ENCODE measurements around the gene BPIFB4. TPM values are rescaled to one million over a fixed set of nuclear protein-coding genes. Genes with fewer than 3 reads are reported as not detected.

The BPIFB4 gene
- total and polyA plus RNA-seq, 2 of the 4 experiments (the other 2 are of a cell fraction), result not detected

GRCh38 chr20:33030569-33030968 is 48.9 kb upstream of the BPIFB4 start:
- 60% methylated on average over 1 of the region's 6 CpGs; no CpG with 5 or more reads in 1 of the 2 experiments for WGBS, 2 experiments (ENCODE audit: extremely low coverage in 2 of 2, insufficient read length in 1 of 2)

More at GRCh38 chr20:33030569-33030968, 48.9 kb upstream of the BPIFB4 start:
- no peak overlapping the region for H3K4ac ChIP-seq (ENCODE audit: low read depth, low read length)
- dilution Hi-C loops (cut with HindIII; ENCODE audit: low sequenced_read_pairs, unreplicated experiment) (no loop called here), intact Hi-C loops (cut with micrococcal nuclease) (no loop called here), in situ Hi-C loops (cut with MboI; ENCODE audit: low sequenced_read_pairs) (no loop called here)
- no peaks in the 10 kb centered on the region for H3K79me1 ChIP-seq (ENCODE audit: low read depth in 1 of 2, low read length in 2 of 2)
- BruUV-seq (replicated peaks), result no TSS peak
- no peak overlapping the region for H3K14ac ChIP-seq (replicated peaks; ENCODE audit: low read depth, low read length)
- H3K4me1 ChIP-seq (ENCODE audit: control insufficient read depth, insufficient read depth, low read length), result no peaks in the 10 kb centered on the region
- no peak overlapping the region for H2BK20ac ChIP-seq (ENCODE audit: low read depth, low read length)
- no peak overlapping the region for H4K91ac ChIP-seq (ENCODE audit: insufficient read depth, low read depth, low read length)
- no peaks in the 10 kb centered on the region for H3K9me3 ChIP-seq (ENCODE audit: control insufficient read depth, insufficient read depth, low read length)
- no peaks in the 10 kb centered on the region for H3K36me3 ChIP-seq (ENCODE audit: control insufficient read depth, insufficient read depth, low read length)
- no peak overlapping the region for H3K4me3 ChIP-seq (ENCODE audit: insufficient read depth, low read depth, low read length)
- H3K18ac ChIP-seq (ENCODE audit: low read depth, low read length), result no peak overlapping the region
- DNase-seq (no peak), ATAC-seq (ENCODE audit: low read depth) (no peak)
- ChIA-PET POLR2A (ENCODE audit: unreplicated experiment) (no interaction called here), CTCF (no interaction called here)
- H4K8ac ChIP-seq (ENCODE audit: low read depth in 2 of 2, low read length in 2 of 2), result no peak overlapping the region
- H2AFZ ChIP-seq (replicated peaks; ENCODE audit: low read length, poor library complexity), result no peak overlapping the region
- H2AK9ac ChIP-seq (replicated peaks; ENCODE audit: low read depth, low read length, poor library complexity), result no peak overlapping the region
- no peak overlapping the region for H3K23ac ChIP-seq (ENCODE audit: low read depth, low read length)
- no peak overlapping the region for H2BK5ac ChIP-seq (ENCODE audit: low read depth, low read length, poor library complexity, severe bottlenecking)
- no peak overlapping the region for H2AK5ac ChIP-seq (ENCODE audit: low read depth, low read length)
- H3K27me3 ChIP-seq (ENCODE audit: control insufficient read depth, insufficient read depth, low read length), result no peaks in the 10 kb centered on the region
- H3K4me2 ChIP-seq (ENCODE audit: low read depth, low read length), result no peak overlapping the region
- no peaks in the 10 kb centered on the region for H3K9me1 ChIP-seq (ENCODE audit: insufficient read depth, low read length)
- no peak overlapping the region for H3K27ac ChIP-seq (ENCODE audit: insufficient read depth, low read length)
- H3K56ac ChIP-seq (ENCODE audit: extremely low read depth, insufficient read depth, low read length), result no peak overlapping the region
- H4K20me1 ChIP-seq (ENCODE audit: insufficient read depth, low read length), result no peaks in the 10 kb centered on the region
- H3K9ac ChIP-seq (ENCODE audit: low read depth, low read length), result no peak overlapping the region
- TF ChIP-seq CHD1 (IDR thresholded peaks at IDR 0.05; ENCODE audit: low read depth, low read length), result no peak
- no peak for TF ChIP-seq CTCF (conservative IDR thresholded peaks at IDR 0.05; ENCODE audit: low read depth, low read length)
- no peak overlapping the region for H2BK120ac ChIP-seq (ENCODE audit: low read depth, low read length)
- no peak overlapping the region for H2BK15ac ChIP-seq (ENCODE audit: low read depth, low read length)
- no peak overlapping the region for H4K5ac ChIP-seq (ENCODE audit: low read depth, low read length)

Data from IMR-90 (cell line).